Ureter (tissue), 1 donor: ENCODE data around the gene COQ4. TPM values are rescaled to one million over a fixed set of nuclear protein-coding genes. Genes with fewer than 3 reads are reported as not detected.
"Not testable (repeated sequence)": the region's sequence is repeated elsewhere in the genome, so short reads cannot be mapped to it uniquely, and the experiment has no call there.

Experiments
- DNase-seq: peaks from one replicate; pipeline ENCODE4 v3.0.0-alpha.2; 2020; ENCODE audit warnings: low spot score
- total RNA-seq: library from RNA; stranded (reverse); gene quantifications from one replicate; pipeline ENCODE4 v1.2.4, GENCODE V29; 2023
- donor health status: DM: yes; HTN: yes; CAD: no.

COQ4 gene
- 91.8 TPM for total RNA-seq

DNA sequence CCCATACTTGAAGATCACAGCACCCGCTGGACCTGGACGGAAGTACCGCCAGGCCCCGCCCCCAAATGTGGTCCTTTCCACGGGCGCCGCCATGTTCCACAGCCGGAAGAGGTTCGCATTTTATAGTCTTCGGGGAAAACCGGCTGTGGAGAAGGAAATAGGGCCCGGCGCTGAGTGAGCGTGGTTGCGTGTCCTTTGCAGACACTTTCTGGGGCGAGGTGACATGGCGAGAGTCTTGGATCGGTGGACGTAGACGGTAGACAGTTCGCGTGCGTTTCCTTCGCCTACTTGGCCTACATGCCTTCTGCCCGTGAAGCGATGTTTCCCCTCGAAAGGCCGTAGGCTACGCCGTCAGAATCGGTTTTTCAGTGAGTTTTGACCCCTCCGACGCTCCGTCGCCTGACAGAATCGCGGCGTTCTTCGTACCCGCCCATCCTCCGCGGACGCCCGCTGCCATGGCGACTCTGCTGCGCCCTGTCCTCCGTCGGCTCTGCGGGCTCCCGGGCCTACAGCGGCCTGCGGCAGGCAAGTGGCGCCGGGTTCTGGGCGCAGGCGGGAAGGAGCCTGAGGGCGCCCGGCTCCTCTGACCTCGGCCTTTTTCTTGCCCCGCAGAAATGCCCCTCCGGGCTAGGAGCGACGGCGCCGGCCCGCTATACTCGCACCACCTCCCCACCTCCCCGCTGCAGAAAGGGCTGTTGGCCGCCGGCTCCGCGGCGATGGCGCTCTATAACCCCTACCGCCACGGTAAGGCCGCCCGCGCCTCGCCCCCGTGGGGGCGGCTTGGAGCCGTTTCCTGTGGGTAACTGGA, at the start of gene COQ4, which contains the start of gene TRUB2:
Gene COQ4 (plus strand): TSS at position 436 of the 808 bp plus-strand sequence. CDS start 20 bp downstream, at position 456.
Gene TRUB2 (minus strand): TSS at position 44 of the 808 bp plus-strand sequence. CDS start 39 bp downstream, at position 5.
- peak; percentile 94 for DNase-seq

DNA sequence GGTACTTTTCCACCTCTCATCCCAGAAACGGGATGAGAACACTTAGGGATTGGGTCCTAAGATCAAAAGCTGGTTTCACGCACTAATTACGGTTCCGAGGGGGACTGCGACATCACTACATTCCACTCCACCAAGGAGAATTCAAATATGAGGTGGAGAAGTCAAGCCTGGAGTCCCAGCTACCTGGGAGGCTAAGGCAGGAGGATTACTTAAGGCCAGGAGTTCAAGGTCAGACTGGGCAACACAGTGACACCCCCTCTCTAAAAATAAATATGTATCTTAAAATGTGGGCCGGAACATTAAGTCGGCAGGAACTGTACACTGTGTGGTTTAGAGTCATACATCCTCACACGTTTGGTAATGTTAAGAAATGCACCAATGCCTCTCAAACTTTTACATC, 48.4 kb upstream of the COQ4 start:
- DNase-seq = no peak

DNA sequence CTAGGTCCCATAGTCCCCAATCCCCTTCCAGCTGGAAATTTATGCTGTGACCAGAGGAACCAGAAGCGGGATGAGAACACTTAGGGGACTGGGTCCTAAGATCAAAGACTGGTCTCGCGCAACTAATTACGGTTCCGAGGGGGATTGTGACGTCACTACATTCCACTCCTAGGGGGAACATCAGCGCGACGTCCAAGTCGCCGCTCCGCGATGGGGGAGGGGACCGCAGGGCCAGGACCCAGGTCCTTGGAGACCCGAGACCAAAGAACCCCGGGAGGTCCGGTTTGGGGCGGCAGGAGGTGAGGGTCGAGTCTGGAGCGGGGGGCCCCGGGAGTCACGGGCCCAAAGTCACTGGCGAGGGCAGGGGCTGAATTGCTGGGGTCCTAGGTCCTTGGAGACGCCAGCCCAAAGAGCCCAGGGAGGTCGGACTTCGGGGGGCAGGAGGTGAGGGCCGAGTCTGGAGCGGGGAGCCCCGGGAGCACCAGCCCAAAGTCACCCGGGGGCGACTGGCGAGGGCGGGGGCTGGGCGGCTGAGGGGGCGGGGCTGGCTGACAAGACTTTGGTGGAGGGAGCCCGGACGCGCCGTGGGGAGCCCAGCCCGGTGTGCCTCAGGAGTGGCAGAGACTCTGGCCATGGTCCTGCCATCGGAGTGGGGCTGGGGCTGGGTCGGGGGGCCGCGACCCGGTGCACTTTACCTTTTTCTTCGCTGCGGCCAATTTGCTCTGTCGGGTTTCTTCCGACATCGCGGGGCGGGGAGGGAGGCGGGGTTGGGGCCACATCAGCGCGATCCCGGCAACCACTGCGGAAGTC, 47.2 kb upstream of the COQ4 start, which contains the start of gene GOLGA2:
Gene GOLGA2 (minus strand): TSS at position 810 of the 810 bp plus-strand sequence. CDS start 31 bp downstream, at position 779.
- DNase-seq = peak; percentile 62

DNA sequence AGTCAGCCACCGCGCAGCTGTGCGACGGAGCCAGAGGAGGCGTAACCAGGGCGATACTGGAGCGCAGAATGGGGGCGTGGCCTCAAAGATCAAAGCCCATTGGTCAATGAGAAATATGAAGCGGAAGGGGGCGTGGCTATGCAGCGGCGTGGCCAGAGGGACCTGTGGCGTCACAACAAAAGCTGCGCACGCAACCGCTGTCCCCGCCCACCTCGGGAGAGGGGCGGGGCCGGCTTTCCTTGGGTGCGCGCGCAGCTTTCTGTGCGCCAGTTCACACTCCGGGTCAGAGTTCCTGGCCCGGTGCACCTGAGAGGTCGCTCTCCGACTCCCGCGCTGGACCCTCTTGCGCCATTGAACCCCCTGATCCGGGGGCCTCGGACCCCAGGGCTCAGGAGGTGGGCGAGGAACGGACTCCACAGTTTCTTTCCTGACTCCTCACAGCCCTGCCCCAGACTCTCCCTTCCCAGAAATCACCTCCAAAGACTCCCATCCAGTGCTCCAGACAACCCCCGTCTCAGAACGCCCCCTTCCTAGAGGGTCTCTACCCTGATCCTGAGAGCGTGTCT, 46.5 kb upstream of the COQ4 start, which contains the start of gene SWI5:
Gene SWI5 (plus strand): TSS at position 269 of the 566 bp plus-strand sequence.
- peak; percentile 100 for DNase-seq

DNA sequence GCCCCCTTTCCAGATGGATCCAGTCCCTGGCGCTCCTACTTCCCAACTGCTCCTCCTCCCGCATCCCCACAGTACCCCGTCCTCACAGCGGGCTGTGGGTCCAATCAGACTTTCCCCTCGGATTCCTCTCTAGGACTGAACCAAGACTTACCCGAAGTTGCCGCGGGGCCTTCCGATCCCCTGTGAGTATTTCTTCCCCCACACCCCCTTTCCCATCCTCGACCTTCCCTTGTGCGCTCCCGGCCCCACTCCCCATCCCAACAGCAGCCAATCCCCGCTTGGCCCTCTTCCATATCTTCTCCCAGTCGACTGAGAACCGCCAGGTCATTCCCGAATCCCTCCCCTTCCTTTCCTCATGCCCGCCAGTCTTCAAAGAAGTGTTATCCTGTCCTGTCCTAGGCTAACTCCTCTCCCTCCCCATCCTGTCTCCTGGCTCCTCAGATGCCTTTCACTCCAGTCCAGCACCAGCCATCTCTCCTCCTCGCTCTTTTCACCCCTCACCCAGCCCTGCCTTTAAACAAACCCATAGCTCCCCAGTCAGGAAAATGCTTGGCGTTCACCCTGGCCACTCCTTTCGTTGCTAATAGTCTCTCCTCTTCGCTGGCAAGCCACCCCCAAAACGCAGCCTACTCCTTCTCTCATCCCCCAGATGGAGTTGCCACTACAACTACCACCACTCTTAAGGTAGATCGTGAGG, 45.9 kb upstream of the COQ4 start:
- DNase-seq = peak; percentile 55

DNA sequence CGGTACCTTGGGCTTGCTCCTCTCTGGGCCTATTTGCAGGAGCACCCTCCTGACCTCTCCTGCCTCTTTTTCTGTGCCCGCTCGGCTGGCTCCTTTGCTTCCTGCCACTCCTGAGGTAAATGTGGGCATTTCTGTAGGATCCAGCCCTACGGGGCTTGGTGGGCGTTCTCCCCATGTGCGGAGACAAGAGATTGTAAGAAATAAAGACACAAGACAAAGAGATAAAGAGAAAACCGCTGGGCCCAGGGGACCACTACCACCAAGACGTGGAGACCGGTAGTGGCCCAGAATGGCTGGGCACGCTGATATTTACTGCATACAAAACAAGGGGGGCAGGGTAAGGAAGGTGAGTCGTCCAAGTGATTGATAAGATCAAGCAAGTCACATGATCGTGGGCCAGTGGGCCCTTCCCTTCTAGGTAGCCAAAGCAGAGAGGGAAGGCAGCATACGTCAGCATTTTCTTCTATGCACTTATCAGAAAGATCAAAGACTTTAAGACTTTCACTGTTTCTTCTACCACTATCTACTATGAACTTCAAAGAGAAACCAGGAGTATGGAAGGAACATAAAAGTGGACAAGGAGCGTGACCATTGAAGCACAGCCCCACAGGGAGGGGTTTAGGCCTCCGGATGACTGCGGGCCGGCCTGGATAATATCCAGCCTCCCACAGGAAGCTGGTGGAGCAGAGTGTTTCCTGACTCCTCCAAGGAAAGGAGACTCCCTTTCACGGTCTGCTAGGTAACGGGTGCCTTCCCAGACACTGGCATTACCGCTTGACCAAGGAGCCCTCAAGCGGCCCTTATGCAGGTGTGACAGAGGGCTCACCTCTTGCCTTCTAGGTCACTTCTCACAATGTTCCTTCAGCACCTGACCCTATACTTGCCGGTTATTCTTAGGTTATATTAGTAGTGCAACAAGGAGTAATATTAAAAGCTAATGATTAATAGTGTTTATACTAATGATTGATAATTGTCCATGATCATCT, 43.3 kb upstream of the COQ4 start:
- not testable (repeated sequence) for DNase-seq

DNA sequence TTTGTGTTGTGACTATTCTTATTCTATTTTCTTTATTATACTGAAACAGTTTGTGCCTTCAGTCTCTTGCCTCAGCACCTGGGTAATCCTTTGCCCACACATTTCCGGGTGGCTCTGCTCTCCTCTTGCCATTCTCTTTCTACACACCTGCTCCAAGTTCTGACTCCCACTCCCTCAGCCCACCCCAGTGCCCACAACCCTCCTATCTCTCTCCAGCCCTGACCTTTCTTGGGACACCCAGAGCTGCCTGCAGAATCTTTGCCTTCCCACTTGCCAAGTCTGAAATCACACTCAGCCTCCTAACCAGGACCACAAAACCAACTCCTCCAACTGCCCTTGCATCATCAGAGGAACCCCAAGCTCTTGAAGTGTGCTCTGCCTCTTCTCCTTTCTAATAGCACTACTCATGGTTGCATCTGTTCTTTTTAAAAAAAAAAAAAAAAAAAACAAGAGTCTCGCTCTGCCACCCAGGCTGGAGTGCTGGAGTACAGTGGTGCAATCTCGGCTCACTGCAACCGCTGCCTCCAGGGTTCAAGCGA, 42.5 kb upstream of the COQ4 start:
- DNase-seq = no peak

DNA sequence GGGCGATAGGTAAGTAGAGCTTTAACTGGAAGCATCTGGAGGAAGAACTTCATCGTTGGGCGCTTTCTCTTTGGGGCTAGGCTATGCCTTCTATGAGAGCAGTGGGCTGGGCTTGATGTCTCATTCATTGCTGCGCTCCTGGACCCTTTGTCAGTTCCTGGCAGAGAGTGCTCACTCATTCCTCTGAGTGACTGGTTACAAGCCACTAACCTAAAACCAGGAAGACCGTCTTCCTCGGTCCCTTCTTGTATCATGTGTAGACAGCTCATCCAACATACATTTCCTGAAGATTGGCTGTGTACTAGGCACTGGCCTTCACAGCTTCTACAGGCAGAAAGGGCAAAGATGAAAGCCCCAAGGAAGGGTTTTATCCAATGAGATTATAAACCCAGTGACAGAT, 40.1 kb upstream of the COQ4 start:
- no peak for DNase-seq

DNA sequence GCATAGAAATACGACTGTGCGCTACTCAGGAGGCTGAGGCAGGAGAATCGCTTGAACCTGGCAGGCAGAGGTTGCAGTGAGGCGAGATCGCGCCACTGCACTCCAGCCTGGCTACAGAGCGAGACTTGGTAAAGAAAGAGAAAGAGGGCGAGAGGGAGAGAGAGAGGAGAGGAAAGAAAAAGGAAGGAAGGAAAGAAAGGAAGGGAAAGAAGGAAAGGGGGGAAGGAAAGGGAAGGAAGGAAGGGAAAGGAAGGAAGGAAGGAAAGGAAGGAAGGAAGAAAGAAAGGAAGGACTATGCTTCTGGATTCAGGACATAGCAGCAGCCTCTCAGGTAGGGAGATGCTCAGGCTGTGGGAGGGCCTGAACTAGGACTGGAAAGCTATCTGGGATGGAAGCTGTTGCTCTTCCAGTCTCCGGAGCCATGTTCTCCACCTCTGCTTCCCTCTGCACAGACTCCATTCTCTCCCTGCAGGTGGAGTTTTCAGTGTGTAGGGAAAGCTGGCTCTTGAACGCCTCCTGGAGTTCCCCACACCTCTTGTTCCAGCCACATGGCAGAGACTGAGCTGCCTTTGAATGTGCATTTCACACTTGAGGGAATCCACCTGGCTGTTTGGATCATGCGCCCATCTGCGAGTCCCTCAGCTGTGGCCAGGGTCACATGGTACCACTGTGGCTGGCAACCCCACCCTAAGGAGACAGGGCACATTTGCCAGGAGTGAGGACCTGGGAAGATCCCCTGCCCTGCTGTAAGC, 37.4 kb upstream of the COQ4 start:
- DNase-seq = no peak

DNA sequence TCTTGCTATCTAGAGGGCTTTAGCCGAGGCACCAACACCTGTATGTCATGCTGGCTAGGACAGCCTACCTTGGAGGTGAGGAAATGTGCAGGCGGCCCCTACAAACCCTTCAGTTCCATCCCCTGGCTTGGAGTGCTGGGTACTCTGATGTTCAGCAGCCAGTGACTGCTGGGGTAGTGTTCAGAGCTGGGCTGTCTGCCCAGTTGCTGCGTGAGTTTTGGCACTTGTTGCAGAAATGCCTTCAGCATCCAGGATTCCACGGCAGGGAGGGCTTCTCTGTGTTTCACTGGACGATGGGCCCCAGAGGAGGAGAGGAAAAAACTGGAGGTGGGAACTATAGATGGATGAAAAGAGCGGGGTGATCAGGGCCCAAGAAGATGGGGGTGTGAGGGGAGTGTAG, 36.2 kb upstream of the COQ4 start:
- no peak for DNase-seq

DNA sequence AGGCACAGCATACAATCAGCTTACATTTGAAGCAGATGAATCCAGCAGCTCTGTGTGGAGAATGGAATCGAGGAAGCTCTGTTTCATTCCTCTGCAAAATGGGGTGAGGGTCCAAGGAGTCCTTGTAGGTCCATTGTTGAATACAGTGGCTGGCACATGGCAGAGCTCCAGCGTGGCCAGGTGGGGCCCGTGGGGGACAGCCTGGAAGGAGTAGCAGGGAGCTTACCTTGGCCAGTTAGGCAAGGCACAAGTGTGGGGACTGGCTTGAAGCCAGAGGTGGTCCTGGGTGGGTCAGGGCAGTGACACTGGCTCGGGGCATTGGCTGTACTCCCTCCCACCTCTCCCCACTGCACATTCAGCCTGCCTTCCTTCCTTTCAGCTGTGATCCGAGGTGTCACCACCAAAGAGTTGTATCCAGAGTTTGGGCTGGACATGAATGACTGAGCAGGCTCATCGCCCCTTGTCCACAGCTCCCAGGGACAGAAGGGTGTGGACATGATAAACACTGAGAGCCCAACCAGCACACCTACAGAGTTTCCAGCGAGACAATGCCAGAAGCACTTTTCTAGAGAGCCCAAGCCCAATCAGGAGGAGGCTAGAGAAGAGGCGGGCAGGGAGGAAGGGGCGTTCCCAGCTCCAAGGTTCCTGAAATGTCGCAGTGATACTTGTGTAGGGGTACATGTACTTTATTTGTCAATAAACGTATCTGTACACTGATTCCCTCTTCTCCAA, 34.2 kb upstream of the COQ4 start:
- no peak for DNase-seq

DNA sequence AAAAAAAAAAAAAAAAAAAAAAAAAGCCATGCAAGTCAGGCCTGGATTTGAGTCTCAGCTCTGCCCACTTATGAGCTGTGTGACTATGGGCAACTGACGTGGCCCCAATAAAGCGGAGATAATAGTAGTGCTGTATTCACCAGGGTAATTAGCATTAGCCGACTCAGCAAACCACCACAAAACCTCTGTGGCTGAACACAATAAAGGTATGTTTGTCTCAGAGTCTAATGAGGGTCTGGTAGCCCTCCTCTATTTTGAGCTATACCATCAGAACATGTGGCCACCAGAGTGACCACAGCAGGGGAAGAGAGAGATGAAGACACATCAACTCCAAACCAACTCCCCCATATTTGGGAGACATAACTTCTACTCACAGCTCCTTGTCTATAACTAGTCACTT, 30.6 kb upstream of the COQ4 start:
- DNase-seq = no peak

DNA sequence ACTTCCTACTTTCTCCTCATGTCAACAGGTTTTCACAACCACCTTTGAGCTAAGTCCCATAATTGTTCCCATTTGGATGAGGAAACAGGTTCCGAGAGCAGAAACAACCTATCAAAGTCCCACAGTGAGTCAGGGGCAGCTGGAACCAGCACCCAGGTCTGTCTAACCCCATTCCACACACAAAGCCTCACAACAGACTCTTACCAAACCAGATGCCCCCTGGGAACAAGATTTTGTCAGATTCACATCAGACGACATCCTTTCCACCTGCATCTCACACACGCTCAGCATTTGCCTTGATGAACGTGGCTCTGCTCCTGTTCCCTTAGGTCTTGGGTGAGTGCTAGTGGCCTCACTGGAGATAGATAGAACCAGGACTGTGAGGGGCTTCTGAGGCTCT, 29.5 kb upstream of the COQ4 start:
- DNase-seq = no peak

DNA sequence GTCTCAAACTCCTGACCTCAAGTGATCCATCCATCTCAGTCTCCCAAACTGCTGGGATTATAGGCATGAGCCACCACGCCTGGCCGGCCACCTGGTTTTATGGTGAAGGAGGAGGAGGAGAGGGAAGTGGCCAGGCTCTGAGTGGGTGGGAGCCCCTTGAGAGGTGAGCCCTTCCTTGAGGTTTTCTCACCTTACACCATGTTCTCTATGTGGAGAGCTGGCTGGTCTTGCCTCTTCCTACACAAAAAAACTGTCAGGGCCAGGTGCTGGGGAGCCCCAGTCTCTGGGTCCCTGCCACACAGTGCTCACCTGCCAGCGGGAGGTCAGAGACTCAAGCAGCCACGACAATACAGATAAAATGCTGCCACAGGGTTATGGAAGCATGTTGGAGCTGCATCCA, 28.5 kb upstream of the COQ4 start:
- DNase-seq = no peak

DNA sequence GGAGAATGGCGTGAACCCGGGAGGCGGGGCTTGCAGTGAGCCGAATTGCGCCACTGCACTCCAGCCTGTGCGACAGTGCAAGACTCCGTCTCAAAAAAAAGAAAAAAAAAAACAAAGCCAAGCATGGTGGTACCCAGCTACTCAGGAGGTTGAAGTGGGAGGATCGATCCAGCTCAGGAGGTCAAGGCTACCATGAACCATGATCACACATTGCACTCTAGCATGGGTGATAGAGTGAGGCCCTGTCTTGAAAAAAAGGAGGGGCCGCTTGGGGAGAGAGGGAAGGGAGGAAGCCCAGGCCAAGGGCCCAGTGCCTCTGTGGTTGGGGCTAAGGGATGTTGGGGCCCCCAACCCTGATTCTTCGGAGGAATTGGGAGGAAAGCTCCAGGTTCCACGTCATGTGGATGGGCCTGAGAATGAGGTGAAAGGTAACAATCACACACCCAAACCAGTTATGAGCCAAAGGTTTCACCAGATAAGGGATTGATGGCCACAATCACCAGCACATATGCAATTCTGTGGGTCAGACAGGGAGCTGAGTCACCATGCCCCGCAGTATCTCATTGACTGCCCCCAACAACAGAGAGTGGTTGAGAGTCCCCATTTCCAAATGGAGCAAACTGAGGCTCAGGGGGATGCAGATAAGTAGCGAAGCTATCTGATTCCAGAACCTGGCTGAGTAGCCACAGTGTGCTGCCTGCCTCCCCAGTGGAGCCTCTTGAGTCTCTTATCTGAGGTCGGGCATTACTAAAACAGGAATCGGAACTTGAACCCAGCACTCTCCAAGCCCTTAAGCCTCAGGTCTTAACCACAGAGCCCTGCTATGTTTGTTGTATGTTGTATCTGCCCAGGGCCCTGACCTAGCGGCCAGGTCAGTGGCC, 26.1 kb upstream of the COQ4 start:
- DNase-seq = no peak

DNA sequence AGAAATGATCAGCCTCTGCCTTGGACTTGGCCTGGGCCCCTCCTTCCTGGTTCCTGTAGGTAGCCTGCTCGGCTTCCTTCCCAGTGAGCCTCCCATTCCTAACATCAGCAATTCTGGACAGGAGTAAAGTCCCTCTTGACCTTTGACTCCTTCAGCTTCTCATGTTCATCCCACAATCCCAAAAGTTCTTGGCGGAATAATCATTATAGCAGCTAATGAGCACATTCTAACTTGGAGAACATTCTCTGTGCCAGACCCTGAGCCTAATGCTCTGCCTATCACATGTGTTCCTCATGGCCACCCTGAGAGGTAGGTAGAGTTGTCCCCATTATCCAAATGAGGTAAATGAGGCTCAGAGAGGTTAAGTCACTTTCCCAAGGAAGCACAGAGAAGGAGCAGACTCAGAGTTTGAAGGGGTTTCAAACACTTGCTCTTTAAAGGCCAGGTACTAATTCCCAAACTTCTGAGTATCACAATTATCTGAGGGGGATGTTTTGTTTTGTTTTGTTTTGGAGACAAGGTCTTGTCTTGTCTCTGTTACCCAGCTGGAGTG, 25.3 kb upstream of the COQ4 start:
- no peak for DNase-seq
